ENCODE data around the gene OPN4. TPM values are rescaled to one million over a fixed set of nuclear protein-coding genes. Genes with fewer than 3 reads are reported as not detected.

The OPN4 gene
- total and polyA plus RNA-seq, 4 experiments from 2014 or later: not detected

DNA sequence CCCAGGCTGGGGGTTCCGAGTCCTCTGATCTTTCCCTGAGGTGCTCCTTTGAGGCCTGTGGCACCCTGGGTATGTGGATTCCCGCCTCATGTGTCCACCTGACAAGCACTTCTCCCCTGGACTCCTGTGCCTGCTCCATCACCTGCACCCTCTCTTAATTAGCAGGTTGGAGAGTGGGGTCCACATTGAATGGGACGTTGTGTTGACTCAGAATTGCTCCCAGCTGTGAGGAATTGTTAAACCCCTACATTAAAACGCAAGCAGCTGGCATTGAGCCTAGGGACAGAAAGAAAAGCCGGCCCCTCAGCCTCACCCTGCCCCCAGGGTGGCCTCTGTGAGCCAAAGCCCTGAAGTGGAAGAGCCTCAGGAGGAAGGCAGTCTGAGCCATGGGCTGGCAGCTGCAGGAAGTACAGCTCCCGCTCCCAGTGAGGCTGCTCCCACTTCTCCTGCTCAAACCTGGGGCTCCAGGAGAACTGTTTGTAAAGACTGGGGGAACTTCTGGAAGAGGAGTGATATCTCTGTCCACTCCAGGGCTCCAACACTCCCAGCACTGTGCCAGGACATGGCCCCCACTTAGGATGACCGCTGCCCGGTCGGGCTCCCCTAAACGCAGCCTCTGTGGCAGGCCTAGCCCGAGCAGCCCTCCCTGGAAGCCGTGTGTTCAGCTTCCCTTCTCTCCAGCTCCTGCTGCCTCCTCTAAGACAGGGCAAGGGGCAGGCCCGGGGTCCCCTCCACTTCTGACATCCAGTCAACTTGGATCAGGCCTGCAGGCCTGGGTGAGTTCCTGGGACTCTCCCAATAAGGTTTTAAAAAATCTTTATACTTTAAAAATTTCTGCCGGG, 1.8 kb upstream of the OPN4 start:
- H3K4me1 ChIP-seq (ENCODE audit: insufficient read depth, low read length): no peaks in the 10 kb centered on the region
- no peaks in the 10 kb centered on the region for H3K36me3 ChIP-seq (ENCODE audit: insufficient read depth, low read length)
- H3K27me3 ChIP-seq (ENCODE audit: insufficient read depth, low read length): no peaks in the 10 kb centered on the region
- Mint-ChIP-seq H3K4me3 (no peak overlapping the region), H3K4me1 (no peaks in the 10 kb centered on the region), H3K9me3 (no peaks in the 10 kb centered on the region), H3K36me3 (no peaks in the 10 kb centered on the region), H3K27me3 (peaks cover 0 to 4% of the 10 kb centered on the region in 2 donors), H3K27ac (no peak overlapping the region)
- POLR2A ChIA-PET (ENCODE audit: partially characterized antibody): no interaction called here
- H3K27ac ChIP-seq (ENCODE audit: low read depth, low read length): no peak overlapping the region
- no peak overlapping the region for H3K4me3 ChIP-seq (ENCODE audit: low read length in 2 of 2)
- CTCF ChIA-PET (ENCODE audit: partially characterized antibody): no interaction called here
- DNase-seq: no peak
- no peaks in the 10 kb centered on the region for H3K9me3 ChIP-seq (ENCODE audit: control insufficient read depth in 1 of 2, low read length in 2 of 2)
- intact Hi-C loops (cut with micrococcal nuclease): no loop called here

DNA sequence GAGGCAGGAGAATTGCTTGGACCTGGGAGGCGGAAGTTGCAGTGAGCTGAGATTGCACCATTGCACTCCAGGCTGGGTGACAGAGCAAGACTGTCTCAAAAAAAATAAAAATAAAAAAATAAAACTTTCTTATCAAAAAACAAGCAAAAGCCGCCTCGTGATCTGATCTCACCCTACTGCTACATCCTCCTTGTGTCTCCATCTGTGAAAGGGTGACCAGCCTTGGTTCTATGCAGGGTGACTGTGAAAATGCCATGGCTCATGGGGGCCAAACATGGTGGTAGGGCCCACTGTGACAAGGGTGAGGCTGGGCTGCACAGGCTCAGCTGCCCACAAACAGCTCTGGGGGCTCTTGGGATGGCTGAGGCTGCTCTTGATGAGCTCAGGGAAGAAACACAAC, 968 bp upstream of the OPN4 start:
- ChIA-PET POLR2A (ENCODE audit: partially characterized antibody) (no interaction called here), CTCF (ENCODE audit: partially characterized antibody) (no interaction called here)
- no peak overlapping the region for H3K27ac Mint-ChIP-seq
- H3K9me3 Mint-ChIP-seq: no peaks in the 10 kb centered on the region
- no peaks in the 10 kb centered on the region for H3K4me1 ChIP-seq (ENCODE audit: insufficient read depth, low read length)
- no peaks in the 10 kb centered on the region for H3K36me3 ChIP-seq (ENCODE audit: insufficient read depth, low read length)
- no peaks in the 10 kb centered on the region for H3K36me3 Mint-ChIP-seq
- H3K27me3 ChIP-seq (ENCODE audit: insufficient read depth, low read length): no peaks in the 10 kb centered on the region
- no peaks in the 10 kb centered on the region for H3K4me1 Mint-ChIP-seq
- H3K4me3 ChIP-seq (ENCODE audit: low read length in 2 of 2): no peak overlapping the region
- no peak overlapping the region for H3K27ac ChIP-seq (ENCODE audit: low read depth, low read length)
- no peak for DNase-seq
- H3K27me3 Mint-ChIP-seq: peaks cover 0 to 4% of the 10 kb centered on the region in 2 donors
- H3K9me3 ChIP-seq (ENCODE audit: control insufficient read depth in 1 of 2, low read length in 2 of 2): no peaks in the 10 kb centered on the region
- H3K4me3 Mint-ChIP-seq: no peak overlapping the region
- intact Hi-C loops (cut with micrococcal nuclease): no loop called here

DNA sequence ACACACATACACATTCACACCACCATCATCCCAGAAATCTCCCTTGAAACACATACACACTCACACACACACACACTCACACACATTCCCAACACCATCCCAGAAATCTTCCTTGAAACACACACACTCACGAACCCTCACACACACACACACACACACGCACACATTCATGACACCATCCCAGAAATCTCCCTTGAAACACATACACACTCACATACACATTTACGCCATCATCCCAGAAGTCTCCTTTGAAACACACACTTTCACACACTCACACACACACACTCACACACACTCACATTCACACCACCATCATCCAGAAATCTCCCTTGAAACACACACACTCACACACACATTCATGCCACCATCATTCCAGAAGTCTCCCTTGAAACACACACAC, 360 bp upstream of the OPN4 start:
- Histone ChIP-seq H3K4me1 (ENCODE audit: insufficient read depth, low read length) (no peaks in the 10 kb centered on the region), H3K36me3 (ENCODE audit: insufficient read depth, low read length) (no peaks in the 10 kb centered on the region), H3K27me3 (ENCODE audit: insufficient read depth, low read length) (no peaks in the 10 kb centered on the region), H3K9me3 (ENCODE audit: control insufficient read depth in 1 of 2, low read length in 2 of 2) (no peaks in the 10 kb centered on the region), H3K4me3 (ENCODE audit: low read length in 2 of 2) (no peak overlapping the region), H3K27ac (ENCODE audit: low read depth, low read length) (no peak overlapping the region)
- DNase-seq: no peak
- no peaks in the 10 kb centered on the region for H3K9me3 Mint-ChIP-seq
- intact Hi-C loops (cut with micrococcal nuclease): no loop called here
- CTCF ChIA-PET (ENCODE audit: partially characterized antibody): no interaction called here
- POLR2A ChIA-PET (ENCODE audit: partially characterized antibody): no interaction called here
- H3K36me3 Mint-ChIP-seq: no peaks in the 10 kb centered on the region
- H3K4me1 Mint-ChIP-seq: no peaks in the 10 kb centered on the region
- H3K27me3 Mint-ChIP-seq: peaks cover 0 to 4% of the 10 kb centered on the region in 2 donors
- H3K4me3 Mint-ChIP-seq: no peak overlapping the region
- H3K27ac Mint-ChIP-seq: no peak overlapping the region

DNA sequence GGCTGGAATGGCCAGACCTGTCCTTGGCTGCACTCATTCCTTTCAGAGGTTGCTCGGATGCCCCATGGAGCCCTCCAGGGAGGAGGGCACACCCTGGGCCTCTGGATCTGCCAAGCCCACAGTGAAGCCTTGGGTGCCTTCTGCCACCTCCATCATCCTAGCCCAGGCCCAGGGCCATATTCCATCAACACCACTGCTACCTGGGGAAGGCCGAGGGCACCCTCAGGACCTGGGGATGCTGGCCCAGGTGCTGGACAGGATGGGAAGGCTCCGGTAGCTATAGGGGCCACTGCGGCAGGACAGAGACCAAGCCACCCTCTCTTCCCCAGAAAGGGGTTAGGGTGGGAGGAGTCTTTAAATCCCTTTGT, 810 bp downstream of the OPN4 start:
- Histone ChIP-seq H3K27me3 (ENCODE audit: insufficient read depth, low read length) (no peaks in the 10 kb centered on the region), H3K4me3 (ENCODE audit: low read length in 2 of 2) (no peak overlapping the region), H3K9me3 (ENCODE audit: control insufficient read depth in 1 of 2, low read length in 2 of 2) (no peaks in the 10 kb centered on the region), H3K27ac (ENCODE audit: low read depth, low read length) (no peak overlapping the region), H3K36me3 (ENCODE audit: insufficient read depth, low read length) (no peaks in the 10 kb centered on the region), H3K4me1 (ENCODE audit: insufficient read depth, low read length) (no peaks in the 10 kb centered on the region)
- H3K27me3 Mint-ChIP-seq: peaks cover 0 to 4% of the 10 kb centered on the region in 2 donors
- H3K36me3 Mint-ChIP-seq: no peaks in the 10 kb centered on the region
- POLR2A ChIA-PET (ENCODE audit: partially characterized antibody): no interaction called here
- no peaks in the 10 kb centered on the region for H3K4me1 Mint-ChIP-seq
- CTCF ChIA-PET (ENCODE audit: partially characterized antibody): no interaction called here
- no peak overlapping the region for H3K4me3 Mint-ChIP-seq
- no peaks in the 10 kb centered on the region for H3K9me3 Mint-ChIP-seq
- H3K27ac Mint-ChIP-seq: no peak overlapping the region
- intact Hi-C loops (cut with micrococcal nuclease): no loop called here
- no peak for DNase-seq

DNA sequence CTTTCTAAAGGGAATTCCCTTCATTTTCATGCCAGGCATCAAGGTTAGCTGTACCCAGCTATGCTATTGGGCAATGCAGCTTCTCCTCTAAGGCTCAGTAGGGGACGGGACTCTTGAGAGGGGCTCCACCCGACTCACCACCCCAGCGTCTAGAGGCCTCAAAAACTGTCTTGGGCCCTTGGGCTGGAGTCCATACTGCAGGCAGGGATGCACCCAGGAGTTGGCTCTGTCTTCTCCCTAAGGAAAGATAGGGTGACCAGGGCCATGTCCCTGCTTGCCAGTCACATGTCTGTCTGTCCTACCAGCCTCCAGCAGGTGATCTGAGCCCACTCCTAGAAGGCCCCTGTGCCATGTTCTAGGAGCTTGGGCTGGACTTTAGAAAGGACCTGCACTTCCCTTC, 1.2 kb downstream of the OPN4 start:
- Histone ChIP-seq H3K4me3 (ENCODE audit: low read length in 2 of 2) (no peak overlapping the region), H3K9me3 (ENCODE audit: control insufficient read depth in 1 of 2, low read length in 2 of 2) (no peaks in the 10 kb centered on the region), H3K36me3 (ENCODE audit: insufficient read depth, low read length) (no peaks in the 10 kb centered on the region), H3K27me3 (ENCODE audit: insufficient read depth, low read length) (no peaks in the 10 kb centered on the region), H3K27ac (ENCODE audit: low read depth, low read length) (no peak overlapping the region), H3K4me1 (ENCODE audit: insufficient read depth, low read length) (no peaks in the 10 kb centered on the region)
- ChIA-PET CTCF (ENCODE audit: partially characterized antibody) (no interaction called here), POLR2A (ENCODE audit: partially characterized antibody) (no interaction called here)
- H3K27me3 Mint-ChIP-seq: peaks cover 0 to 2% of the 10 kb centered on the region in 2 donors
- H3K4me3 Mint-ChIP-seq: no peak overlapping the region
- no peaks in the 10 kb centered on the region for H3K9me3 Mint-ChIP-seq
- intact Hi-C loops (cut with micrococcal nuclease): no loop called here
- no peak for DNase-seq
- H3K4me1 Mint-ChIP-seq: no peaks in the 10 kb centered on the region
- H3K27ac Mint-ChIP-seq: no peak overlapping the region
- H3K36me3 Mint-ChIP-seq: no peaks in the 10 kb centered on the region

DNA sequence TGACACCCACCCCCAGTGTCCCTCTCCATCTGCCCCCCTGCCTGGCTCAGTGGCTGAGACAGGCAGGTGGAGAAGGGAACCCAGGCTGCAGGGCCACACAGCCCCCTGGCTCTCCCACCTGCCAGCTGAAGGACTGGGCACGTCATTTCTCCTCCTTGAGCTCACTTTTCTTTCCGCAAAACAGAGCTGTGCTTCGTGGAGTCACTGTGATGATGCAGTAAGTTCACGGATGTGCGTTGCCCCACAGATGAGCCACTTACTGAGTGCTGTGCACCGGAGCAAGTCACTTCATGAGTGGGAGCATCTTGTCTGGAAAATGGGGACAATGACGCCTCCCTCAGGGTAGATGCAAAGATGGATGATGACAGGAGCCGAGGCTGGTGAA, 2.7 kb downstream of the OPN4 start:
- no peak overlapping the region for H3K27ac ChIP-seq (ENCODE audit: low read depth, low read length)
- CTCF ChIA-PET (ENCODE audit: partially characterized antibody): no interaction called here
- no peaks in the 10 kb centered on the region for H3K9me3 Mint-ChIP-seq
- no peaks in the 10 kb centered on the region for H3K4me1 Mint-ChIP-seq
- POLR2A ChIA-PET (ENCODE audit: partially characterized antibody): interaction anchor here (0.6 kb wide), 1 partner anchor 282 kb away, joined by 3 read pairs; no protein-coding TSS in a partner anchor
- H3K27ac Mint-ChIP-seq: no peak overlapping the region
- H3K4me3 ChIP-seq (ENCODE audit: low read length in 2 of 2): no peak overlapping the region
- H3K36me3 ChIP-seq (ENCODE audit: insufficient read depth, low read length): no peaks in the 10 kb centered on the region
- H3K36me3 Mint-ChIP-seq: no peaks in the 10 kb centered on the region
- no peaks in the 10 kb centered on the region for H3K27me3 Mint-ChIP-seq
- no peak overlapping the region for H3K4me3 Mint-ChIP-seq
- intact Hi-C loops (cut with micrococcal nuclease): no loop called here
- H3K9me3 ChIP-seq (ENCODE audit: control insufficient read depth in 1 of 2, low read length in 2 of 2): no peaks in the 10 kb centered on the region
- no peaks in the 10 kb centered on the region for H3K4me1 ChIP-seq (ENCODE audit: insufficient read depth, low read length)
- no peak for DNase-seq
- no peaks in the 10 kb centered on the region for H3K27me3 ChIP-seq (ENCODE audit: insufficient read depth, low read length)

DNA sequence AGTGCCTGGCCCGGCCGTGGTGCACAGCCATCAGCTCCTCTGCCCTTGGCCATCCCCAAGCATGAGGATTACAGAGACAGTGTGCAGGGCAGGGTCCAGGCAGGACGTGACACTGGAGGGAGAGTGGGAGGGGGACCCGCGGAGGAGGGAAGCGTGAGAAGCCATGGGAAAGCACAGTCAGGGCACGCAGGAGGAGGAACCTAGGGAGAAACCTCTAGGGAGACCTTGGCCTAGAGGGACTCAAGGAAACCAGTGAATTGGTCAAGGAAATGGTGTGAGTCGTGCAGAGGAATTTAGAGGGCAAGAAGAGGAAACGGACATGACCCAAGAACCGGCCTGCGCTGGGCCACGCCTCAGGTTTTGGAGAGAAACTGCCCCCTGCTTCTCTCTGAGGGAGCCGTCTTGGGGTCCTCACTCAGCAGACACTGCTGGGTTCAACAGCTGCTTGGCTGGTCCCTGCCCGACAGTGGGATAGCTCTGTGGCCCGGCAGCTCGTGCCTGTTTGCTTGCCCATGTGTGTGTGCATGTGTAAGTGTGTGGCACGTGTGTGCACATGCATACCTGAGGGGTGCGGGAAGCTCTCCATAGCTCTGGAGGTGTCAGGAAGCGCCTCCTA, 3.2 kb downstream of the OPN4 start:
- H3K36me3 ChIP-seq (ENCODE audit: insufficient read depth, low read length): no peaks in the 10 kb centered on the region
- H3K27ac ChIP-seq (ENCODE audit: low read depth, low read length): no peak overlapping the region
- no peak for DNase-seq
- Mint-ChIP-seq H3K27ac (no peak overlapping the region), H3K4me3 (no peak overlapping the region), H3K36me3 (no peaks in the 10 kb centered on the region), H3K27me3 (no peaks in the 10 kb centered on the region), H3K4me1 (no peaks in the 10 kb centered on the region), H3K9me3 (no peaks in the 10 kb centered on the region)
- no peaks in the 10 kb centered on the region for H3K9me3 ChIP-seq (ENCODE audit: control insufficient read depth in 1 of 2, low read length in 2 of 2)
- H3K4me1 ChIP-seq (ENCODE audit: insufficient read depth, low read length): no peaks in the 10 kb centered on the region
- CTCF ChIA-PET (ENCODE audit: partially characterized antibody): no interaction called here
- H3K4me3 ChIP-seq (ENCODE audit: low read length in 2 of 2): no peak overlapping the region
- intact Hi-C loops (cut with micrococcal nuclease): no loop called here
- POLR2A ChIA-PET (ENCODE audit: partially characterized antibody): interaction anchor here (0.6 kb wide), 1 partner anchor 282 kb away, joined by 3 read pairs; no protein-coding TSS in a partner anchor
- H3K27me3 ChIP-seq (ENCODE audit: insufficient read depth, low read length): no peaks in the 10 kb centered on the region
